ENCODE results near the gene CCDC89. TPM values are rescaled to one million over a fixed set of nuclear protein-coding genes. Genes with fewer than 3 reads are reported as not detected.

Gene CCDC89
- polyA plus RNA-seq, 2 of the 4 experiments (the other 2 are of a cell fraction), result 0.05 TPM; not detected in 1

GRCh38 chr11:85710917-85711316 lies 24.9 kb upstream of the CCDC89 start:
- TF ChIP-seq NR3C1 (IDR thresholded peaks at IDR 0.05) (no peak), ZSCAN20 (CRISPR knock-in tag; IDR thresholded peaks at IDR 0.05) (no peak), FOSB (CRISPR knock-in tag; IDR thresholded peaks at IDR 0.05) (no peak), POLR2AphosphoS2 (conservative IDR thresholded peaks at IDR 0.05; ENCODE audit: low read length) (no peak), ZNF302 (CRISPR knock-in tag; IDR thresholded peaks at IDR 0.05) (no peak), SMC3 (IDR thresholded peaks at IDR 0.05) (no peak), CBX2 (IDR thresholded peaks at IDR 0.05; ENCODE audit: borderline replicate concordance, low read depth) (no peak), HES2 (IDR thresholded peaks at IDR 0.05) (no peak), CHD4 (IDR thresholded peaks at IDR 0.05; ENCODE audit: borderline replicate concordance) (no peak)
- TF ChIP-seq, protein P1, sequence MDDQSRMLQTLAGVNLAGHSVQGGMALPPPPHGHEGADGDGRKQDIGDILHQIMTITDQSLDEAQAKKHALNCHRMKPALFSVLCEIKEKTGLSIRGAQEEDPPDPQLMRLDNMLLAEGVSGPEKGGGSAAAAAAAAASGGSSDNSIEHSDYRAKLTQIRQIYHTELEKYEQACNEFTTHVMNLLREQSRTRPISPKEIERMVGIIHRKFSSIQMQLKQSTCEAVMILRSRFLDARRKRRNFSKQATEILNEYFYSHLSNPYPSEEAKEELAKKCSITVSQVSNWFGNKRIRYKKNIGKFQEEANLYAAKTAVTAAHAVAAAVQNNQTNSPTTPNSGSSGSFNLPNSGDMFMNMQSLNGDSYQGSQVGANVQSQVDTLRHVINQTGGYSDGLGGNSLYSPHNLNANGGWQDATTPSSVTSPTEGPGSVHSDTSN (IDR thresholded peaks at IDR 0.05), result no peak
- peak in 1 of 2 experiments; percentile 67; a peak in 3 of 6 replicates for ATAC-seq
- ChIA-PET POLR2A (no interaction called here), CTCF (interaction anchor here (0.6 to 1.1 kb wide), 2 partner anchors 11 to 1220 kb away, joined by 3 read pairs; no protein-coding TSS in a partner anchor)
- 54% methylated on average over 5 of the region's 5 CpGs for WGBS (ENCODE audit: missing lambda C conversion rate)
- no peak overlapping the region for H3K4me2 ChIP-seq
- H3K4me1 ChIP-seq, result peaks cover 17% of the 10 kb centered on the region
- no peaks in the 10 kb centered on the region for H3K9me3 ChIP-seq
- no peak overlapping the region for H3K27ac ChIP-seq
- no peak for FAIRE-seq
- no peak overlapping the region for H3K4me3 ChIP-seq
- peak in 1 of 2 experiments; percentile 11 for DNase-seq (ENCODE audit: low read depth in 1 of 2, low spot score in 1 of 2)

GRCh38 chr11:85709941-85710702 lies 24.1 kb upstream of the CCDC89 start:
- ATAC-seq (no peak), DNase-seq (ENCODE audit: low read depth in 1 of 2, low spot score in 1 of 2) (no peak), FAIRE-seq (no peak)
- no peak overlapping the region for H3K27ac ChIP-seq
- H3K9me3 ChIP-seq, result no peaks in the 10 kb centered on the region
- H3K4me2 ChIP-seq, result no peak overlapping the region
- ChIA-PET CTCF (interaction anchor here (1.1 kb wide), 1 partner anchor 10 kb away, joined by 3 read pairs; no protein-coding TSS in a partner anchor), POLR2A (no interaction called here)
- peaks cover 15% of the 10 kb centered on the region for H3K4me1 ChIP-seq
- TF ChIP-seq RFX5 (IDR thresholded peaks at IDR 0.05), result no peak
- no peak for TF ChIP-seq FOSB (CRISPR knock-in tag; IDR thresholded peaks at IDR 0.05)
- no peak for TF ChIP-seq NPAS2 (CRISPR knock-in tag; IDR thresholded peaks at IDR 0.05; ENCODE audit: borderline replicate concordance)
- TF ChIP-seq, protein P2, sequence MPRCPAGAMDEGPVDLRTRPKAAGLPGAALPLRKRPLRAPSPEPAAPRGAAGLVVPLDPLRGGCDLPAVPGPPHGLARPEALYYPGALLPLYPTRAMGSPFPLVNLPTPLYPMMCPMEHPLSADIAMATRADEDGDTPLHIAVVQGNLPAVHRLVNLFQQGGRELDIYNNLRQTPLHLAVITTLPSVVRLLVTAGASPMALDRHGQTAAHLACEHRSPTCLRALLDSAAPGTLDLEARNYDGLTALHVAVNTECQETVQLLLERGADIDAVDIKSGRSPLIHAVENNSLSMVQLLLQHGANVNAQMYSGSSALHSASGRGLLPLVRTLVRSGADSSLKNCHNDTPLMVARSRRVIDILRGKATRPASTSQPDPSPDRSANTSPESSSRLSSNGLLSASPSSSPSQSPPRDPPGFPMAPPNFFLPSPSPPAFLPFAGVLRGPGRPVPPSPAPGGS (IDR thresholded peaks at IDR 0.05), result no peak
- no peak for TF ChIP-seq HES2 (IDR thresholded peaks at IDR 0.05)
- TF ChIP-seq RAD21 (conservative IDR thresholded peaks at IDR 0.05 in 1 of 2, IDR thresholded peaks at IDR 0.05 in 1 of 2), result no peak
- no peak for TF ChIP-seq EHF (CRISPR knock-in tag; IDR thresholded peaks at IDR 0.05)
- no peak for TF ChIP-seq TP53 (CRISPR knock-in tag; IDR thresholded peaks at IDR 0.05)
- TF ChIP-seq, protein P3, sequence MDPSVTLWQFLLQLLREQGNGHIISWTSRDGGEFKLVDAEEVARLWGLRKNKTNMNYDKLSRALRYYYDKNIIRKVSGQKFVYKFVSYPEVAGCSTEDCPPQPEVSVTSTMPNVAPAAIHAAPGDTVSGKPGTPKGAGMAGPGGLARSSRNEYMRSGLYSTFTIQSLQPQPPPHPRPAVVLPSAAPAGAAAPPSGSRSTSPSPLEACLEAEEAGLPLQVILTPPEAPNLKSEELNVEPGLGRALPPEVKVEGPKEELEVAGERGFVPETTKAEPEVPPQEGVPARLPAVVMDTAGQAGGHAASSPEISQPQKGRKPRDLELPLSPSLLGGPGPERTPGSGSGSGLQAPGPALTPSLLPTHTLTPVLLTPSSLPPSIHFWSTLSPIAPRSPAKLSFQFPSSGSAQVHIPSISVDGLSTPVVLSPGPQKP (IDR thresholded peaks at IDR 0.05; ENCODE audit: low read depth, low read length), result no peak
- TF ChIP-seq RARB (CRISPR knock-in tag; IDR thresholded peaks at IDR 0.05), result no peak
- TF ChIP-seq KDM1A (IDR thresholded peaks at IDR 0.05; ENCODE audit: low read depth), result no peak
- TF ChIP-seq, protein P4, sequence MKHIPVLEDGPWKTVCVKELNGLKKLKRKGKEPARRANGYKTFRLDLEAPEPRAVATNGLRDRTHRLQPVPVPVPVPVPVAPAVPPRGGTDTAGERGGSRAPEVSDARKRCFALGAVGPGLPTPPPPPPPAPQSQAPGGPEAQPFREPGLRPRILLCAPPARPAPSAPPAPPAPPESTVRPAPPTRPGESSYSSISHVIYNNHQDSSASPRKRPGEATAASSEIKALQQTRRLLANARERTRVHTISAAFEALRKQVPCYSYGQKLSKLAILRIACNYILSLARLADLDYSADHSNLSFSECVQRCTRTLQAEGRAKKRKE (CRISPR knock-in tag; IDR thresholded peaks at IDR 0.05; ENCODE audit: low read depth), result no peak
- TF ChIP-seq, protein P5, sequence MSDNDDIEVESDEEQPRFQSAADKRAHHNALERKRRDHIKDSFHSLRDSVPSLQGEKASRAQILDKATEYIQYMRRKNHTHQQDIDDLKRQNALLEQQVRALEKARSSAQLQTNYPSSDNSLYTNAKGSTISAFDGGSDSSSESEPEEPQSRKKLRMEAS (IDR thresholded peaks at IDR 0.05), result no peak
- TF ChIP-seq JUN (IDR thresholded peaks at IDR 0.05), result no peak
- TF ChIP-seq CBX8 (IDR thresholded peaks at IDR 0.05), result no peak
- TF ChIP-seq CHD4 (IDR thresholded peaks at IDR 0.05; ENCODE audit: borderline replicate concordance), result no peak
- no peak for TF ChIP-seq CEBPB (IDR thresholded peaks at IDR 0.05)
- no peak overlapping the region for H3K4me3 ChIP-seq
- 90% methylated on average over 5 of the region's 5 CpGs for WGBS (ENCODE audit: missing lambda C conversion rate)
